Loucy (cell line): ENCODE data around the gene PACSIN1.

Source experiments
- H2AFZ ChIP-seq: fragments of 200-600 bp; sonication (generic); 2 replicates; pipeline ENCODE4 v1.6.0; 2016; ENCODE audit warnings: antibody characterized with exemption, mild to moderate bottlenecking, low read length, moderate library complexity
- H3F3A ChIP-seq: fragments of 200-600 bp; 2 replicates; pipeline ENCODE4 v1.6.0; 2016; ENCODE audit warnings: antibody characterized with exemption, low read depth, mild to moderate bottlenecking
- H3K27me3 ChIP-seq: fragments of 200-600 bp; sonication (generic); 2 replicates; pipeline ENCODE4 v1.6.1; 2014; ENCODE audit warnings: low read length, mild to moderate bottlenecking; ENCODE audit not compliant: insufficient read depth, poor library complexity, severe bottlenecking
- H3K36me3 ChIP-seq: fragments of 200-600 bp; sonication (generic); 2 replicates; pipeline ENCODE4 v1.6.1; 2016; ENCODE audit warnings: low read length; ENCODE audit not compliant: insufficient read depth
- H3K4me1 ChIP-seq: fragments of 200-600 bp; sonication (generic); 2 replicates; pipeline ENCODE4 v1.5.1; 2014; ENCODE audit warnings: low read length, mild to moderate bottlenecking; ENCODE audit not compliant: insufficient read depth, poor library complexity, severe bottlenecking
- H3K4me2 ChIP-seq: fragments of 200-600 bp; sonication (generic); 2 replicates; pipeline ENCODE4 v1.6.0; 2014; ENCODE audit warnings: antibody characterized with exemption, low read length, low read depth, mild to moderate bottlenecking; ENCODE audit not compliant: poor library complexity, severe bottlenecking
- H3K4me3 ChIP-seq: fragments of 200-600 bp; sonication (generic); 2 replicates; pipeline ENCODE4 v1.5.1; 2014; ENCODE audit warnings: low read length, mild to moderate bottlenecking, mixed read lengths; ENCODE audit not compliant: poor library complexity, severe bottlenecking
- H3K79me2 ChIP-seq: fragments of 200-600 bp; sonication (generic); 2 replicates; pipeline ENCODE4 v1.6.1; 2014; ENCODE audit warnings: low read length; ENCODE audit not compliant: insufficient read depth
- H3K9ac ChIP-seq: fragments of 200-600 bp; sonication (generic); 2 replicates; pipeline ENCODE4 v1.6.0; 2014; ENCODE audit warnings: mild to moderate bottlenecking, low read depth, low read length, moderate library complexity; ENCODE audit not compliant: poor library complexity, severe bottlenecking
- H3K9me2 ChIP-seq: fragments of 200-600 bp; sonication (generic); replicated peaks from 2 replicates; pipeline ENCODE4 v1.6.1; 2016; ENCODE audit warnings: low read depth, low read length, mixed read lengths
- H3K9me3 ChIP-seq: fragments of 200-600 bp; sonication (generic); 2 replicates; pipeline ENCODE4 v1.6.1; 2014; ENCODE audit warnings: mild to moderate bottlenecking, antibody characterized with exemption, low read length, low read depth; ENCODE audit not compliant: insufficient read depth
- H4K20me1 ChIP-seq: fragments of 200-600 bp; sonication (generic); 2 replicates; pipeline ENCODE4 v1.6.0; 2014; ENCODE audit warnings: antibody characterized with exemption, low read length, mild to moderate bottlenecking; ENCODE audit not compliant: insufficient read depth, poor library complexity, severe bottlenecking
- CTCF ChIP-seq: fragments of 200-600 bp; sonication (generic); conservative IDR thresholded peaks from 2 replicates; pipeline ENCODE4 v1.5.1; 2014; ENCODE audit warnings: mild to moderate bottlenecking, antibody characterized with exemption, low read length
- EZH2phosphoT487 ChIP-seq: fragments of 200-600 bp; IDR thresholded peaks from 2 replicates; pipeline ENCODE4 v1.6.1; 2018; ENCODE audit warnings: antibody characterized with exemption, mild to moderate bottlenecking, moderate library complexity, borderline replicate concordance

PACSIN1 gene

GRCh38 chr6:34484391-34484790 lies 18.5 kb downstream of the PACSIN1 start:
- no peak overlapping the region for H2AFZ ChIP-seq
- H3F3A ChIP-seq, result no peaks in the 10 kb centered on the region
- no peaks in the 10 kb centered on the region for H3K27me3 ChIP-seq
- peaks cover 11% of the 10 kb centered on the region for H3K4me1 ChIP-seq
- no peaks in the 10 kb centered on the region for H3K79me2 ChIP-seq
- TF ChIP-seq EZH2phosphoT487, result no peak
- no peak overlapping the region for H3K9ac ChIP-seq
- no peaks in the 10 kb centered on the region for H3K36me3 ChIP-seq
- H3K4me3 ChIP-seq, result no peak overlapping the region
- no peaks in the 10 kb centered on the region for H3K9me3 ChIP-seq
- H3K9me2 ChIP-seq, result no peaks in the 10 kb centered on the region
- H4K20me1 ChIP-seq, result no peaks in the 10 kb centered on the region
- no peak overlapping the region for H3K4me2 ChIP-seq

- Histone ChIP-seq H3K27me3 (no peaks in the 10 kb centered on the region), H3K9ac (no peak overlapping the region), H3K4me3 (no peak overlapping the region), H3F3A (no peaks in the 10 kb centered on the region), H3K9me2 (no peaks in the 10 kb centered on the region), H3K9me3 (no peaks in the 10 kb centered on the region), H3K36me3 (no peaks in the 10 kb centered on the region), H2AFZ (no peak overlapping the region), H4K20me1 (no peaks in the 10 kb centered on the region), H3K79me2 (no peaks in the 10 kb centered on the region), H3K4me2 (no peak overlapping the region), H3K4me1 (peaks cover 11% of the 10 kb centered on the region)
- TF ChIP-seq EZH2phosphoT487 (no peak), CTCF (no peak)
These were observed 19.0 kb downstream of the PACSIN1 start for GRCh38 chr6:34484899-34485298.

- H3K79me2 ChIP-seq, result no peaks in the 10 kb centered on the region
- peaks cover 11% of the 10 kb centered on the region for H3K4me1 ChIP-seq
- H3K9ac ChIP-seq, result no peak overlapping the region
These were observed 19.6 kb downstream of the PACSIN1 start for GRCh38 chr6:34485321-34486060.

More at GRCh38 chr6:34485321-34486060, 19.6 kb downstream of the PACSIN1 start:
- Histone ChIP-seq H3K4me3 (no peak overlapping the region), H3K9me3 (no peaks in the 10 kb centered on the region), H4K20me1 (no peaks in the 10 kb centered on the region), H3F3A (no peaks in the 10 kb centered on the region), H3K4me2 (no peak overlapping the region), H3K36me3 (no peaks in the 10 kb centered on the region), H2AFZ (0 out of 2 replicates have a peak overlapping the region, but pooled peaks have one; percentile 27), H3K9me2 (no peaks in the 10 kb centered on the region), H3K27me3 (no peaks in the 10 kb centered on the region)
- TF ChIP-seq CTCF, result no peak
- TF ChIP-seq EZH2phosphoT487, result no peak
